Measurements from ENCODE around the gene IGFL4.

- TF ChIP-seq FOXA1 (IDR thresholded peaks at IDR 0.05) (no peak), BHLHE40 (IDR thresholded peaks at IDR 0.05; ENCODE audit: borderline replicate concordance) (no peak), SP1 (IDR thresholded peaks at IDR 0.05) (no peak), L3MBTL2 (conservative IDR thresholded peaks at IDR 0.05) (no peak), HDGF (IDR thresholded peaks at IDR 0.05; ENCODE audit: borderline replicate concordance) (no peak), NFRKB (IDR thresholded peaks at IDR 0.05) (no peak), FOXK2 (IDR thresholded peaks at IDR 0.05) (no peak), ZNF384 (IDR thresholded peaks at IDR 0.05) (no peak), ARNT (IDR thresholded peaks at IDR 0.05) (no peak), CTBP1 (IDR thresholded peaks at IDR 0.05; ENCODE audit: borderline replicate concordance) (no peak), ELF4 (IDR thresholded peaks at IDR 0.05) (no peak), TARDBP (IDR thresholded peaks at IDR 0.05) (no peak), SUZ12 (IDR thresholded peaks at IDR 0.05) (no peak)
Observed at GRCh38 chr19:46036744-46037128, 4.1 kb downstream of the IGFL4 start.
